Mucosa of descending colon (tissue), 3 donors: ENCODE measurements around the gene SBK1. TPM values are rescaled to one million over a fixed set of nuclear protein-coding genes. Genes with fewer than 3 reads are reported as not detected.

Source experiments
- ATAC-seq: fragments of 200-7000 bp; cut with Tn5 transposase; one replicate; pipeline ENCODE4 v1.9.1; 2020; ENCODE audit warnings: mild to moderate bottlenecking, moderate library complexity
- DNase-seq, 3 donors: peaks; one replicate each; pipeline ENCODE4 v3.0.0-alpha.2; 2020
- H3K36me3 ChIP-seq: fragments of 200-600 bp; one replicate; pipeline ENCODE4 v1.8.0; 2021; ENCODE audit warnings: low read depth, mild to moderate bottlenecking
- H3K4me1 ChIP-seq: fragments of 200-600 bp; one replicate; pipeline ENCODE4 v1.8.0; 2021; ENCODE audit warnings: low read depth, mild to moderate bottlenecking
- H3K4me3 ChIP-seq: fragments of 200-600 bp; one replicate; pipeline ENCODE4 v1.8.0; 2021; ENCODE audit warnings: mild to moderate bottlenecking
- H3K9me3 ChIP-seq: fragments of 200-600 bp; one replicate; pipeline ENCODE4 v1.8.0; 2021; ENCODE audit warnings: mild to moderate bottlenecking
- intact Hi-C, 2 donors: fragments of 100-400 bp; cut with DNase I in 1 of 2; cut with micrococcal nuclease in 1 of 2; formaldehyde crosslinking; loops; one replicate each; pipeline versions ENCODE4 v1.11.0 to v1.11.1; 2022; cut with DNase I, micrococcal nuclease
- total RNA-seq, 3 donors: library from RNA; stranded (reverse); fragmentation: NEBNext Ultra II Directional in 2 of 3; extraction: Animal tissue kit (Norgen Biotek cat#: 25700) in 2 of 3; gene quantifications; one replicate each; pipeline versions ENCODE4 v1.2.1 to v1.2.4, GENCODE V29; 2021 to 2023
- TF ChIP-seq, protein P1 (sequence below): fragments of 200-600 bp; IDR thresholded peaks from one replicate; pipeline ENCODE4 v1.8.0; 2022; ENCODE audit warnings: antibody characterized with exemption, mild to moderate bottlenecking
- donor health status: DM: no; HTN: no; CAD: no; lungs with moderate emphysema.
- donor health status: DM: no; HTN: no; CAD: no.
- donor health status: DM: no; HTN: yes; CAD: no.

SBK1 gene
- total RNA-seq, 3 donors from 2014 or later: 0.28 to 1.8 (median 0.52) TPM

- Histone ChIP-seq H3K4me1 (no peaks in the 10 kb centered on the region), H3K4me3 (no peak overlapping the region), H3K36me3 (no peaks in the 10 kb centered on the region), H3K9me3 (peaks cover under 1% of the 10 kb centered on the region)
- DNase-seq: no peak
- TF ChIP-seq, protein P1, sequence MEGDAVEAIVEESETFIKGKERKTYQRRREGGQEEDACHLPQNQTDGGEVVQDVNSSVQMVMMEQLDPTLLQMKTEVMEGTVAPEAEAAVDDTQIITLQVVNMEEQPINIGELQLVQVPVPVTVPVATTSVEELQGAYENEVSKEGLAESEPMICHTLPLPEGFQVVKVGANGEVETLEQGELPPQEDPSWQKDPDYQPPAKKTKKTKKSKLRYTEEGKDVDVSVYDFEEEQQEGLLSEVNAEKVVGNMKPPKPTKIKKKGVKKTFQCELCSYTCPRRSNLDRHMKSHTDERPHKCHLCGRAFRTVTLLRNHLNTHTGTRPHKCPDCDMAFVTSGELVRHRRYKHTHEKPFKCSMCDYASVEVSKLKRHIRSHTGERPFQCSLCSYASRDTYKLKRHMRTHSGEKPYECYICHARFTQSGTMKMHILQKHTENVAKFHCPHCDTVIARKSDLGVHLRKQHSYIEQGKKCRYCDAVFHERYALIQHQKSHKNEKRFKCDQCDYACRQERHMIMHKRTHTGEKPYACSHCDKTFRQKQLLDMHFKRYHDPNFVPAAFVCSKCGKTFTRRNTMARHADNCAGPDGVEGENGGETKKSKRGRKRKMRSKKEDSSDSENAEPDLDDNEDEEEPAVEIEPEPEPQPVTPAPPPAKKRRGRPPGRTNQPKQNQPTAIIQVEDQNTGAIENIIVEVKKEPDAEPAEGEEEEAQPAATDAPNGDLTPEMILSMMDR: no peak
- no peak for ATAC-seq
- intact Hi-C loops: no loop called here
These were observed 16.0 kb upstream of the SBK1 start for GRCh38 chr16:28276301-28276700.

DNA sequence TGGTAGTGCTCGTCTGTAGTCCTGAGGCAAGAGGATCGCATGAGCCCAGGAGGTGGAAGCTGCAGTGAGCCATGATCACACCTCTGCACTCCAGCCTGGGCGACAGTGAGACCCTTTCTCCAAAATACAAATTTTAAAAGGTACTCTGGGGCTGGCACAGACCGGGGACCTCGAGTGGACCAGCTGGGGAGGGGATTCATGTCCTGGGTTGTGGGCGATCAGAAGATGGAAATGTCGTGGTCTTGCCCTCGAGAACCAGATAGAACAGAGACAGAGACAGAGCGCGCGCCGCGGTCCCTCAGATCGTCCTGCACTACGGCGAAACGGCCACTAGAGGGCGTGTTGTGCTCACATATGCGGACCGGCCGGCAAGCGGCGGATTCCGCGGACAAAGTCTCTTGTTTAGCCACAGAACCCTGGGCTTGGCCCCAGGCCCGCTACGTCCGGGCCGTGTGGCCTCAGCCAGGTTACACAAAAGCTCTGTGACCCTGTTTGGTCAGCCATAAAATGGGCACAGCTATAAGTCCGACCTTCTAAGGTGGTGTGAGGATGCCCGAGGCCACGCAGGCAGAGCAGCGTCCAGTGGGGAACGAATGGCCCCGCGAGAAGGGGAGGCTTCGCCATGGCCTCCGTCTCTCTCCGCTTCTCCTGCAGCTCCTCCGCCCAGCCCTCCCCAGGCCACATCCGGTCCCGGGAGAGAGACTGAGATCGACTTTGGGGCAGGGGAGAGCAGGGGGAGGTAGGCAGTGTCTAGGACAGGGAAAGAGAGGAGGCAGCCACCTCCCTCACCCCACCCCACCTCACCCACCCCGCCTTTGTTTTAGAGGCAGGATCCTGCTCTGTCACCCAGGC is 14.6 kb upstream of the SBK1 start:
- ATAC-seq: peak; percentile 98
- DNase-seq: peak; percentile 88 to 93 (median 89)
- Histone ChIP-seq H3K9me3 (no peaks in the 10 kb centered on the region), H3K36me3 (no peaks in the 10 kb centered on the region), H3K4me1 (no peaks in the 10 kb centered on the region), H3K4me3 (no peak overlapping the region)
- intact Hi-C loops: no loop called here
- TF ChIP-seq, protein P1: peak; percentile 87

DNA sequence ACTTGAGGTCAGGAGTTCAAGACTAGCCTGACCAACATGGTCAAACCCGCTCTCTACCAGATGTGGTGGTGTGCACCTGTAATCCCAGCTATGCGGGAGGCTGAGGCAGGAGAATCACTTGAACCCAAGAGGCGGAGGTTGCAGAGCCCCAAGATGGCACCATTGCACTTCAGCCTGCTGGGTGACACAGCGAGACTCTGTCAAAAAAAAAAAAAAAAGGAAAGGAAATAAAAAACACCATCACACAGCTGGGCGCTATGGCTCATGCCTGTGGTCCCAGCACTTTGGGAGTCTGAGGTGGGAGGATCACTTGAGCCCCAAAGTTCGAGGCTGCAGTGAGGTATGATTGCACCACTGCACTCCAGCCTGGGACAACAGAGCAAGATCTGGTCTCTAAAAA is 13.3 kb upstream of the SBK1 start:
- TF ChIP-seq, protein P1: no peak
- H3K9me3 ChIP-seq: no peaks in the 10 kb centered on the region
- no peak overlapping the region for H3K4me3 ChIP-seq
- intact Hi-C loops: no loop called here
- no peaks in the 10 kb centered on the region for H3K36me3 ChIP-seq
- DNase-seq: no peak
- ATAC-seq: no peak
- no peaks in the 10 kb centered on the region for H3K4me1 ChIP-seq

DNA sequence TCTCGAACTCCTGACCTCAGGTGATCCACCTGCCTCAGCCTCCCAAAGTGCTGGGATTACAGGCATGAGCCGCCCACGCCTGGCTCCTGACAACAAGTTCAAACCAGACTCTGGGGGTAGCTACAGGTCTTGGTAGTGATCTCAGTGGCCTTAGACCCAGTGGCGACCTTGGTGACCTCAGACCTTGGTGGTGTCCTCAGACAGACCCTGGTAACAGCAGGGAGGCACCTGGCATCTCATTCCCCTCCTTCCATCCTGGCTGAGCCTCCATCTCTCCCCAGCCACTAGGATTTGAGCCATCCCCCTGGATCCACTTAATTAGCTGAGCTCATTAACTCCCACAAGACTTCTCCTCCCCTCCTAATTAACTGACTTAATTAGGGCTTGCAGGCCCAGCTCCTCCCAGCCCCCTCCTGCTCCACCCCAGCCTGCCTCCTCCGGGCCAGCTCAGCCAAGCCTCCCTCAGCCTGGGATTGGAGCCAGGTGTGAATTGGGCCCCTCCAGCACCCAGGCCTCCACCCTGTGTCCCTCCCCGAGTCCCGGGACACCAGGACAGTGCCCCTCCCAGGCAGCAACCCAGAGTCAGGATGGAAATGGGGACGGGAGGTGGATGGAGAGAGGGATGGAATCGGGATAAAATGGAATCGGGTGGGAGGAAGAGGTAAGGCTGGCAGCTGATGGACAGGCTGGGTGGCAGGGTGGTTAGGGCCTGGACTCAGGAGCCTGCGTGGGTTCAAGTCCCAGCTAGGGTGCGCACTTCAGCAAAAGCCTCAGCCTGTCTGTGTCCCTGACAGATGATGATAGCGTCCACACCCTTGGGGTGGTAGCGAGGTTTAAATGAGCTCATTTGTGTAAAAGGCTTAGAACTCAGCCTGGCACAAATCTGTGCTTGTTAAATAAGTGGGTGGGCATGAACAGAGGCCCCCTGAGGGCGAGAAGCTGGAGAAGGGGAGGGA is 11.2 kb upstream of the SBK1 start:
- ATAC-seq (no peak), DNase-seq (no peak)
- Histone ChIP-seq H3K9me3 (no peaks in the 10 kb centered on the region), H3K36me3 (no peaks in the 10 kb centered on the region), H3K4me1 (no peaks in the 10 kb centered on the region), H3K4me3 (no peak overlapping the region)
- intact Hi-C loops: no loop called here
- TF ChIP-seq, protein P1: no peak

DNA sequence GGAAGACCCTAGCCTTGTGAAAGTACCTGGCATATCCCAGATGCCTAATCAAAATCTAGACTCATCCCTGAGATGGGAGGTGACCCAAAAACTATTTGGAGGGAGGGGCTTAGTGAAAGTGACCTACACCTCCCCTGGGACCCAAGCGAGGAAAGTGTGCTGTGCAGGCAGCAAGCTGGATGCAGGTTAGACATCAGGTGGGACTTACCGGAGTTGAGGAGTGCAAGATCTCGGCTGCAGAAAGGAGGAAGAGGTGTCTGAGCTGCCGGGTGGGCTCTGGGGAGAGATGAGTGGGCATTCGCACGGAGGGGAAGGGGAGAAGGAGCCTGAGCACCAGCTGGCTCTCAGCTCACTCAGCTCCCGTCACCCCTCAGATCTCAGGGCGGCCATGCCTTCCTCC is 10.3 kb upstream of the SBK1 start:
- TF ChIP-seq, protein P1: no peak
- H3K4me1 ChIP-seq: no peaks in the 10 kb centered on the region
- H3K36me3 ChIP-seq: no peaks in the 10 kb centered on the region
- H3K4me3 ChIP-seq: no peak overlapping the region
- ATAC-seq (no peak), DNase-seq (no peak)
- H3K9me3 ChIP-seq: no peaks in the 10 kb centered on the region
- intact Hi-C loops: no loop called here
